ENCODE data around the gene POMP.

The POMP gene

GRCh38 chr13:28658796-28659620, at the start of gene POMP:
TSS of gene POMP (plus strand) at chr13:28659130. CDS start at chr13:28659185, 55 bp downstream.
- peak; percentile 94 to 99 for DNase-seq

GRCh38 chr13:28609381-28609780, 49.5 kb upstream of the POMP start:
- no peak for DNase-seq

GRCh38 chr13:28609926-28610325, 49.0 kb upstream of the POMP start:
- DNase-seq = no peak

GRCh38 chr13:28610996-28611395, 47.9 kb upstream of the POMP start:
- no peak for DNase-seq

GRCh38 chr13:28611654-28612131, 47.2 kb upstream of the POMP start:
- no peak for DNase-seq

GRCh38 chr13:28613562-28613961, 45.4 kb upstream of the POMP start:
- DNase-seq = no peak

GRCh38 chr13:28615916-28616446, 42.9 kb upstream of the POMP start:
- no peak for DNase-seq

GRCh38 chr13:28618230-28618994, 40.5 kb upstream of the POMP start:
- DNase-seq = no peak

GRCh38 chr13:28620011-28620830, 38.7 kb upstream of the POMP start:
- no peak for DNase-seq

GRCh38 chr13:28621449-28621848, 37.5 kb upstream of the POMP start:
- no peak for DNase-seq

- no peak for DNase-seq
These were observed 36.6 kb upstream of the POMP start for GRCh38 chr13:28622286-28622685.

- no peak for DNase-seq
These were observed 34.9 kb upstream of the POMP start for GRCh38 chr13:28623782-28624706.

GRCh38 chr13:28624707-28625432, 34.1 kb upstream of the POMP start:
- DNase-seq = no peak

GRCh38 chr13:28626266-28626665, 32.7 kb upstream of the POMP start:
- no peak for DNase-seq

- DNase-seq = no peak
These were observed 30.7 kb upstream of the POMP start for GRCh38 chr13:28628241-28628640.

GRCh38 chr13:28630869-28631268, 28.1 kb upstream of the POMP start:
- no peak for DNase-seq

GRCh38 chr13:28631801-28632200, 27.1 kb upstream of the POMP start:
- no peak for DNase-seq

- no peak for DNase-seq
These were observed 22.9 kb upstream of the POMP start for GRCh38 chr13:28636069-28636468.

- peak; percentile 69 to 89 for DNase-seq
These were observed 22.1 kb upstream of the POMP start for GRCh38 chr13:28636677-28637317.

GRCh38 chr13:28637714-28638355, 21.1 kb upstream of the POMP start:
- no peak for DNase-seq

Measured in NCI-H526 (cell line).